Activated effector memory CD4-positive, alpha-beta T cell treated with Interleukin-2 at 50 U/mL for 16 hours (primary cell): ENCODE results near the gene ADGRG6.

ENCODE experiments used
- DNase-seq: peaks from one replicate; pipeline ENCODE4 v3.0.0-alpha.2; 2020

Gene ADGRG6

DNA sequence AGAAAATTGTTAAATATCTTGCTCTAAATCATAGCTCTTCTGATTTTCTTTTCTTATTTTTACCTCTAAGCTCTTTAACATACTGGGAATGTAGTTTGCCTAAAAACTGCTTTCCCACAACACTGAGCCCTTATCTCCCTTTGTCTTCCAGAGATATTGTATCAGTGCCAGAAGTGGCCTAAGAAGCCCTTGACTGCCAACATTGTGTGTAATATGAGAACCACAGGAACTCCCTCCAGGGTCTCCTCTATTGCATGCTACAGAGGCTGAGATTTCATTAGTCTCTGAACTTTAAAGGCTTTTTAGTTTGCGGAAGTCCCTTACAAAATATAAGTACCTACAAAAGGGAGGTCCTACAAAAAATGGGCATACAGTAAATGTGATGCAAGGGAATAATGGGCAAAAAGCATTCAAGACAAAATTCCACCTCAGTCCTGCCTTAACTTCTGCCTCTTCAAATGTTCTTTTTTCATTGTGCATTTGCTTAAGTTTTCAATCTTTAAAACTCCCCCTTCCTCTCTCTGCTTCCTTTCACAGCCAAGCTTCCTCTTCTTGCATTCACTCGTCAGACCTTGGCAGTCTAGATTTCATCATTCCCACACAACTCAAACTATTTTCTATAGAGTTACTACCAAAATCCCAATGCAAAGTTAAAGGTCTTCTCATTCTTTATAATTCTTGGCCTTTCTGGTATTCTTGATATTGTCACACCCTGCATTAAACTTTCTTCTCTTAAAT is 76.5 kb downstream of the ADGRG6 start:
- no peak for DNase-seq

- no peak for DNase-seq
These were observed 78.8 kb downstream of the ADGRG6 start for GRCh38 chr6:142380626-142381025.

GRCh38 chr6:142381181-142381580 is 79.4 kb downstream of the ADGRG6 start:
- DNase-seq: no peak

- DNase-seq: no peak
These were observed 80.1 kb downstream of the ADGRG6 start for GRCh38 chr6:142381845-142382378.

- DNase-seq: no peak
These were observed 82.9 kb downstream of the ADGRG6 start for GRCh38 chr6:142384519-142385254.

- DNase-seq: no peak
These were observed 83.5 kb downstream of the ADGRG6 start for GRCh38 chr6:142385352-142385751.

GRCh38 chr6:142386657-142387056 is 84.8 kb downstream of the ADGRG6 start:
- no peak for DNase-seq

DNA sequence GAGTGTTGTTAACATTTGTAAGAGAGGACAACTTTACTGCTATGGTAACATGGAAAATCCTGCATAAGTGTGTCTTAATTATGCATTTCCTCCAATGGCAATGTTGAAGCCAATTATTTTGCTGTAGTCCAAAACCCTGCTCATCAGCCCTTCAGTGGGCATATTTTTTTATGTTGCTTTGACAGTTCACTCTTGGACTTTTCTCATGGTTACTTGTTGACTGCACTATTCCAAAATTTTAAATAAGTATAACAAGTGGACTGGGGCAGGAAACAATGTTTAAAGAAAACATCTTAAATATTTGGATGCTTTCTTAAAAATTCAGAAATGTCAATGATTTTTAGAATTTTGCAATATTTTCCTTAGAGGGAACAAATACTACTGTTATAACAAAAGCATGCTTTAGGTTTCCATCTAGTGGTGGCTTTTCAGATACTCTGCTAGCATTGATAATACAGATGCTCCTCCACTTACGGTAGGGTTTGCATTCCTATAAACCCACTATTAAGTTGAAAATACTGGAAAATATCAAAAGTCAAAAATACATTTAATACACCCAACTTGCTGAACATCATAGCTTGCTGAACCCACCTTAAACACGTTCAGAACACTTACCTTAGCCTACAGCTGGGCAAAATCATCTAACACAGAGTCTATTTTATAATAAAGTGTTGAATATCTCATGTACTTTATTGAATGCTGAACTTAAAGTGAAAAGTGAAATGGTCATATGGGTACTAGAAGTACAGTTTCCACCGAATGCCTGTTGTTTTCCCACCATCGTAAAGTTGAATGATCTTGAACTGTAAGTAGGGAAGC is 86.4 kb downstream of the ADGRG6 start:
- DNase-seq: no peak

GRCh38 chr6:142395266-142395665 is 93.5 kb downstream of the ADGRG6 start:
- DNase-seq: no peak

- no peak for DNase-seq
These were observed 94.0 kb downstream of the ADGRG6 start for GRCh38 chr6:142395768-142396231.

GRCh38 chr6:142398353-142398752 is 96.5 kb downstream of the ADGRG6 start:
- no peak for DNase-seq

- DNase-seq: no peak
These were observed 97.9 kb downstream of the ADGRG6 start for GRCh38 chr6:142399739-142400138.

- DNase-seq: no peak
These were observed 98.7 kb downstream of the ADGRG6 start for GRCh38 chr6:142400495-142400894.

DNA sequence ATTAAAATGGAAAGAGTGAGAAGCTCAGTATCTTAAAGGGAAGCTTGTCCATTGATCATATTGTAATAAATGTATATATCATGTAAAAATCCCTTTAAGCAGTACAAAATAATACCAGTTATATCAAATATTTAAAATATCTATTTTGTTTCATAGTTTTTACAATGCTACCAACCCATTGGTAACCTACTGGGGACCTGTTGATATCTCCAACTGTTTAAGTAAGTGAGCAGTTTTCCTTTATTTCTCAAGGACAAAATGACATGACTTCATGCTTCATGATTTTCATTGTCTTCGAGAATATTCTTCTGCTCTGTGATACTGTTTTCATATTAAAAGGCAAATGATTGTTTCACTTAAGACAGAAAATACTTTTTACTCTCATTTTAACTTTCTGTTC is 100.0 kb downstream of the ADGRG6 start:
- no peak for DNase-seq

GRCh38 chr6:142404751-142405150 is 102.9 kb downstream of the ADGRG6 start:
- DNase-seq: no peak

- DNase-seq: no peak
These were observed 104.3 kb downstream of the ADGRG6 start for GRCh38 chr6:142406131-142406530.

GRCh38 chr6:142407685-142408273 is 106.0 kb downstream of the ADGRG6 start:
- no peak for DNase-seq

DNA sequence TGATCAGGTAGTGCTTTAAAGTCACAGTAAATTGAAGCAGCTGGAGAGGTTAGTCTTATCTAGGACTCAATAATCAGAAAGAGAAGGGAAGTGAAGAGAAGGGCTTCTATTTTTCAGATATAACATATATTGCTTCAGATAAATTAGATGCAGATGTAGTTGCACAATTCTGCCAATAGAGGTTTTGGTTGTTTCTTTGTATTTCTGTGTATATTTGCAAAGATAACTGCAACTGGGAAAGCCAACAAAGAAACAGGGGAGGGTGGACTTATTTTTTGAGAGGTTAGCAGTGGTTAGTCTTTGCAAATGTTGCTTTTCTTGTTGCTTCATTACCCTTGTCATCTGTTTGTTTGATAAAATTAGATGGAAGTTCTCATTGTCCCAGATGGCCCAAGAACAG is 106.6 kb downstream of the ADGRG6 start:
- no peak for DNase-seq

GRCh38 chr6:142409794-142410193 is 108.0 kb downstream of the ADGRG6 start:
- DNase-seq: no peak

- no peak for DNase-seq
These were observed 109.3 kb downstream of the ADGRG6 start for GRCh38 chr6:142411145-142411544.

DNA sequence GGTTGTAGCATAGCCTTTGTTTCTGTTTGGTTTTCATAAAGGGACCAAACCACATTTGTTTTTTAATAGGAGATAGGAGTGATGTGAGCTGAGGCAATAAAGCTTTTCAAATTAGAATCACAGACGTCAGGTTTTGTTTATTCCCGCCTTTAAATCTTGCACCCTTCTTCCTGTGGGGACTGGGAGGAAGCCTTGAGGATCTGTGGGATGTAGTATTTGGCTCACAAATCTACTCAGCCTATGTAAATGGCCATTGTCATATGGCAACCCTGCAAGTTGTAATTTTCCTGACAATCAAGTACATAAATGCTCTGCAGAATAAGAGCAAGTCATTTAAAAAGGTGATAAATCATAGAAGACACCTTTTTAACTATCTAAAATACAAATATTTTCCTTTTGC is 110.4 kb downstream of the ADGRG6 start:
- no peak for DNase-seq

DNA sequence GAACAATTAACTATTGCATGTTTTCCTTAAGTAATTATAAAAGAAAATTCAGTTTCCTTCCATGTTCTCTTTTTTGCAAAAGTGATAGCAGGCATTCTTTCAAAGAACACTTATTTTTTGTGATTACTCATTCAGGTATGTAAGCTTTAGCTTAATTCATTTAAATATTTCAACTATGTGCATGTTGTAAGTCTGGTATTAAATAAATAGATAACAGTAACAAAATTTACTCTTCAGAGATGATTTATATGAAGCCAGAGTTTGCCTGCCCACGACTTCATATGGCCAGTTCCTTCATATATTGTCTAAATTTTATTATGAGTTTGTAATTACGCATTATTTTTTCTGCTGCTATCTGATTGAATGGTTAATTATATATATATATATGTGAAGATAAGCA is 110.9 kb downstream of the ADGRG6 start:
- no peak for DNase-seq

DNA sequence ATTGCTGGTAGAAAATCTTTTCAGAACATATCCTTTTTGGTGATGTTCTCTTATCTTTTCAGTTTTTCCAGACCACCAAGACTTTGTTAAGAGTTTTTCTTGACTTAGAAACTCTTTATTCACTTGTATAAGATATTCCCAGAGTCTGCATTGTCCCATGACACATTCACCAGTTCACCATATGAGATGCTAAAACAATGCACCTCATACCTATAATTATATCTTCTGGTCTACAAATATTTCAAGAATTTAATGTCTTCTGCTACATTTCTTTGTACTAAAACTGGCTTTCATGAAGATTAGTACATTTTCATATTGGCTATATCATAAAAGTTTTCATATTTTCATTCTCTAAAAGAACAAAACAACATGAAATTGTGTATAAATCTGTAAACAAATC is 111.3 kb downstream of the ADGRG6 start:
- DNase-seq: no peak
